Tibial nerve (tissue), 3 donors: Measurements from ENCODE around the gene TMEM181.

Experiments used
- POLR2A ChIP-seq, 2 donors: fragments of 450-650 bp; IDR thresholded peaks; one replicate each; pipeline ENCODE4 v1.6.1; 2017; ENCODE audit warnings: antibody characterized with exemption in 2 of 2, mild to moderate bottlenecking in 2 of 2, moderate library complexity in 2 of 2
- TF ChIP-seq, protein P1 (sequence below), 5 experiments: fragments of 200-600 bp in 3 of 5; fragments of 450-650 bp in 2 of 5; sonication (generic) in 3 of 5; IDR thresholded peaks; one replicate each; pipeline ENCODE4 v1.5.1; 2016 to 2019; ENCODE audit warnings: antibody characterized with exemption in 5 of 5, mild to moderate bottlenecking in 3 of 5, moderate library complexity in 2 of 5

DNA sequence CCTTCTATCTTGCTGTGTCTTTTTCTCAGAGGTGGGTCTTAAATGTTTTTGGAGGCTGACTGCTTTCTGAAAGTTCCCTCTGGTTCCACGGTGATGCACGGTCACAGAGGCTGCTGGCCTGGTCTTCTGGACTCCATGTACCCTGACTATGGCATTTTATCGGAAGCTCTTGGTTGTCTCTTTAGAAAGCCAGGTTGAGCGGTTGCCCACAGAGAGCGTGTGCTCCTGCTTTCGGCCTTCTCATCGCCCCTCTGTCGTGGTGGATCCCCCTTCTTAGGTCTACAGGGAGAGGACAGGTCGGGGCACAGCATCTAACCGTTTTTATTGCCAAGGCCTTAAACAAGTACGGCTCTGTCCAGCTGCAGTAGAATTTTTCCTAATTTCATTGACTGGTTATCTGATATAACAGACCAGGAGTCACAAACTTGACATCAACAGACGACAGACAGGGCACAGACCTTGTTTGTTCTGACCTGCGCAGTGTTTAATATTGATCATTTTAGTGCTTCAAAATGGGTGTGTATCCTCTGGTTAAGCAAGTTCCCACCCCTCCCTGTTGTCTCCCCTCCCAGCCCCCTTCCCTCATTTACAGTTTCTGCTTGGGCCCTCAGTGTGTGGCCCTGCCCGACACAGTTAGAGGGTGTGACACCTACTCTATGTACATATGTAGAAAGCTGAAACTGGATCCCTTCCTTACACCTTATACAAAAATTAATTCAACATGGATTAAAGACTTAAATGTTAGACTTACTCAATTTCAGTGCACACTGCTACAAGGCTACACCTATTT, 114.6 kb downstream of the TMEM181 start:
- TF ChIP-seq, protein P1, sequence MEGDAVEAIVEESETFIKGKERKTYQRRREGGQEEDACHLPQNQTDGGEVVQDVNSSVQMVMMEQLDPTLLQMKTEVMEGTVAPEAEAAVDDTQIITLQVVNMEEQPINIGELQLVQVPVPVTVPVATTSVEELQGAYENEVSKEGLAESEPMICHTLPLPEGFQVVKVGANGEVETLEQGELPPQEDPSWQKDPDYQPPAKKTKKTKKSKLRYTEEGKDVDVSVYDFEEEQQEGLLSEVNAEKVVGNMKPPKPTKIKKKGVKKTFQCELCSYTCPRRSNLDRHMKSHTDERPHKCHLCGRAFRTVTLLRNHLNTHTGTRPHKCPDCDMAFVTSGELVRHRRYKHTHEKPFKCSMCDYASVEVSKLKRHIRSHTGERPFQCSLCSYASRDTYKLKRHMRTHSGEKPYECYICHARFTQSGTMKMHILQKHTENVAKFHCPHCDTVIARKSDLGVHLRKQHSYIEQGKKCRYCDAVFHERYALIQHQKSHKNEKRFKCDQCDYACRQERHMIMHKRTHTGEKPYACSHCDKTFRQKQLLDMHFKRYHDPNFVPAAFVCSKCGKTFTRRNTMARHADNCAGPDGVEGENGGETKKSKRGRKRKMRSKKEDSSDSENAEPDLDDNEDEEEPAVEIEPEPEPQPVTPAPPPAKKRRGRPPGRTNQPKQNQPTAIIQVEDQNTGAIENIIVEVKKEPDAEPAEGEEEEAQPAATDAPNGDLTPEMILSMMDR (IDR thresholded peaks at IDR 0.05) = no peak
- no peak for TF ChIP-seq POLR2A (IDR thresholded peaks at IDR 0.05)
